HG03139 (cell line): Measurements from ENCODE around the gene PLA2G4C.

ENCODE experiments used
- ATAC-seq: cut with Tn5 transposase; IDR thresholded peaks from one replicate; pipeline ENCODE4 v1.9.1; 2021; ENCODE audit not compliant: unreplicated experiment

The PLA2G4C gene

GRCh38 chr19:48061401-48062344, 48.9 kb downstream of the PLA2G4C start:
- no peak for ATAC-seq

GRCh38 chr19:48060381-48060780, 50.2 kb downstream of the PLA2G4C start:
- ATAC-seq = no peak

- no peak for ATAC-seq
Observed at GRCh38 chr19:48059331-48059730, 51.3 kb downstream of the PLA2G4C start.

- no peak for ATAC-seq
Observed at GRCh38 chr19:48053856-48054255, 56.8 kb downstream of the PLA2G4C start.

GRCh38 chr19:48053076-48053475, 57.5 kb downstream of the PLA2G4C start:
- ATAC-seq = no peak

GRCh38 chr19:48051335-48052033, 59.1 kb downstream of the PLA2G4C start:
- no peak for ATAC-seq

GRCh38 chr19:48044561-48044960, 66.1 kb downstream of the PLA2G4C start:
- no peak for ATAC-seq

GRCh38 chr19:48043675-48044258, 66.8 kb downstream of the PLA2G4C start, which contains the start of gene CABP5:
TSS of gene CABP5 (minus strand) at chr19:48044079. CDS start at chr19:48043922, 157 bp downstream.
- ATAC-seq = no peak

GRCh38 chr19:48041877-48042580, 68.6 kb downstream of the PLA2G4C start:
- no peak for ATAC-seq

GRCh38 chr19:48036765-48037164, 73.9 kb downstream of the PLA2G4C start:
- ATAC-seq = no peak

- no peak for ATAC-seq
Observed at GRCh38 chr19:48033604-48034003, 77.0 kb downstream of the PLA2G4C start.

GRCh38 chr19:48030073-48030472, 80.5 kb downstream of the PLA2G4C start:
- no peak for ATAC-seq

GRCh38 chr19:48029431-48029830, 81.2 kb downstream of the PLA2G4C start:
- no peak for ATAC-seq

GRCh38 chr19:48025480-48025879, 85.1 kb downstream of the PLA2G4C start:
- no peak for ATAC-seq

GRCh38 chr19:48023518-48023917, 87.1 kb downstream of the PLA2G4C start:
- no peak for ATAC-seq

GRCh38 chr19:48023011-48023410, 87.6 kb downstream of the PLA2G4C start:
- ATAC-seq = no peak

GRCh38 chr19:48020686-48021085, 89.9 kb downstream of the PLA2G4C start:
- no peak for ATAC-seq

- ATAC-seq = no peak
Observed at GRCh38 chr19:48010932-48011758, 99.5 kb downstream of the PLA2G4C start.

- ATAC-seq = no peak
Observed at GRCh38 chr19:48006762-48007161, 103.9 kb downstream of the PLA2G4C start.

GRCh38 chr19:48004236-48004635, 106.4 kb downstream of the PLA2G4C start:
- no peak for ATAC-seq
